Measurements from ENCODE around the gene USP48.

The USP48 gene

DNA sequence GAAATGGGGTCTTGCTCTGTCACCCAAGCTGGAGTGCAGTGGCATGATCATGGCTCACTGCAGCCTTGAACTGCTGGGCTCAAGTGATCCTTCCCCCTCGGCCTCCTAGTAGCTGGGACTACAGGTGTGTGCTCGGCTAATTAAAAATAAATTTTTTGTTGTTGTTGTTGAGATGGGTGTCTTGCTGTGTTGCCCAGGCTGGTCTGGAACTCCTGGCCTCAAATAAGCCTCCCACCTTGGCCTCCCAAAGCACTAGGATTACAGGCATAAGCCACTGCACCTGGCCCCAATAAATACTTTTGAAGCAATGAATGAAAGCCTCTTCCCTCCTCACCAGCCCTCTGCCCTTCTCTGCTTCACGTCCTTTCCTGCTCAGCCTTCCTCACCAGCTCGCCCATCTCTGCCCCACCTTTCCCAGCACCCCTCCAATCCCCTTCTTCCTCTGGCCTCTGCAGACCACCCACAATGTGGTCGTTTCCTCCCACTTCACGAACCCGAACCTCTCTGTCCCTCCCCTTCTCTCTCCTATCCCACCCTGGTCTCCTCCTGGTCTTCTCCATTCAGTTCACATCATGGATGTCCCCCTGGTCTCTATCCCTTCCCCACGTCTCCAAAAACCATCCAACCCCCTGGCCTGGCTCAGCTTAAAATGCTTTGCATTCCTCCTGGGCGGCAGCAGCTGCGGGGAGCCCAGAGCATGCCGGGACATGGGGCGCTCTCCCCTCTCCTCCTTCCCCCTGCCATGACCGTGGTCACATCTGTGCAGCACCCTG, 152.2 kb downstream of the USP48 start:
- POLR2A ChIA-PET: no interaction called here
- Histone ChIP-seq H3K27ac (ENCODE audit: extremely low read depth, low read depth, low read length) (no peak overlapping the region), H3K4me1 (ENCODE audit: control insufficient read depth, insufficient read depth, low read length) (no peaks in the 10 kb centered on the region; the same call in 1 of the 2 replicates)

DNA sequence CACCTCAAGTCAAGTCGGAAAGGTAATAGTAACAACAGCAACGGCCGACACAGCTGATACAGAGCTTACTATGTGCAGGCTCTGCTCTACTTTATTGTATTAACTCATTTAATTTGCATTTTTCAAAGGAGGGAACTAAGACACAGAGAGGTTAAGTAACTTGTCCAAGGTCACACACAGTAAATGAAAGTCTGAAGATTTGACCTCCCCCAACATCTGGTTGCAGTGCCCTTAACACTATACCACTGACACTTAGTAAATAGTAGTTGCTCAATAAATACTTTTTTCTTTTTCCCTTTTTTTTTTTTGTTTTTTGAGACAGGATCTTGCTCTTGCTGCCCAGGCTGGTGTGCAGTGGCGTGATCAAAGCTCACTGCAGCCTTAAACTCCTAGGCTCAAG, 153.0 kb downstream of the USP48 start:
- H3K9me3 ChIP-seq (ENCODE audit: control insufficient read depth, insufficient read depth, low read depth, low read length): no peaks in the 10 kb centered on the region
- no peak for TF ChIP-seq ZNF521 (tag by site-specific recombination; IDR thresholded peaks at IDR 0.05)
- peak; percentile 99 for TF ChIP-seq ZNF664 (tag by site-specific recombination; IDR thresholded peaks at IDR 0.05)
- no peak for TF ChIP-seq ZNF561 (tag by site-specific recombination; IDR thresholded peaks at IDR 0.05; ENCODE audit: borderline replicate concordance)
- TF ChIP-seq ZNF214 (tag by site-specific recombination; IDR thresholded peaks at IDR 0.05; ENCODE audit: borderline replicate concordance): no peak
- TF ChIP-seq, protein P1, sequence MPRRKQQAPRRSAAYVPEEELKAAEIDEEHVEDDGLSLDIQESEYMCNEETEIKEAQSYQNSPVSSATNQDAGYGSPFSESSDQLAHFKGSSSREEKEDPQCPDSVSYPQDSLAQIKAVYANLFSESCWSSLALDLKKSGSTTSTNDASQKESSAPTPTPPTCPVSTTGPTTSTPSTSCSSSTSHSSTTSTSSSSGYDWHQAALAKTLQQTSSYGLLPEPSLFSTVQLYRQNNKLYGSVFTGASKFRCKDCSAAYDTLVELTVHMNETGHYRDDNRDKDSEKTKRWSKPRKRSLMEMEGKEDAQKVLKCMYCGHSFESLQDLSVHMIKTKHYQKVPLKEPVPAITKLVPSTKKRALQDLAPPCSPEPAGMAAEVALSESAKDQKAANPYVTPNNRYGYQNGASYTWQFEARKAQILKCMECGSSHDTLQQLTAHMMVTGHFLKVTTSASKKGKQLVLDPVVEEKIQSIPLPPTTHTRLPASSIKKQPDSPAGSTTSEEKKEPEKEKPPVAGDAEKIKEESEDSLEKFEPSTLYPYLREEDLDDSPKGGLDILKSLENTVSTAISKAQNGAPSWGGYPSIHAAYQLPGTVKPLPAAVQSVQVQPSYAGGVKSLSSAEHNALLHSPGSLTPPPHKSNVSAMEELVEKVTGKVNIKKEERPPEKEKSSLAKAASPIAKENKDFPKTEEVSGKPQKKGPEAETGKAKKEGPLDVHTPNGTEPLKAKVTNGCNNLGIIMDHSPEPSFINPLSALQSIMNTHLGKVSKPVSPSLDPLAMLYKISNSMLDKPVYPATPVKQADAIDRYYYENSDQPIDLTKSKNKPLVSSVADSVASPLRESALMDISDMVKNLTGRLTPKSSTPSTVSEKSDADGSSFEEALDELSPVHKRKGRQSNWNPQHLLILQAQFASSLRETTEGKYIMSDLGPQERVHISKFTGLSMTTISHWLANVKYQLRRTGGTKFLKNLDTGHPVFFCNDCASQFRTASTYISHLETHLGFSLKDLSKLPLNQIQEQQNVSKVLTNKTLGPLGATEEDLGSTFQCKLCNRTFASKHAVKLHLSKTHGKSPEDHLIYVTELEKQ (tag by site-specific recombination; IDR thresholded peaks at IDR 0.05; ENCODE audit: borderline replicate concordance): no peak
- H3K27ac ChIP-seq (ENCODE audit: extremely low read depth, low read depth, low read length): no peak overlapping the region
- no peaks in the 10 kb centered on the region; the same call in 1 of the 2 replicates for H3K4me1 ChIP-seq (ENCODE audit: control insufficient read depth, insufficient read depth, low read length)
- H3K36me3 ChIP-seq (ENCODE audit: control insufficient read depth in 2 of 2, insufficient read depth in 1 of 2, low read length in 2 of 2): no peaks in the 10 kb centered on the region
- ChIA-PET POLR2A (no interaction called here), CTCF (no interaction called here)
- H3K4me3 ChIP-seq (ENCODE audit: low read depth, low read length): no peak overlapping the region

More for the DNA sequence above, 152.2 kb downstream of the USP48 start:
- CTCF ChIA-PET: no interaction called here
- Histone ChIP-seq H3K9me3 (ENCODE audit: control insufficient read depth, insufficient read depth, low read depth, low read length) (no peaks in the 10 kb centered on the region), H3K36me3 (ENCODE audit: control insufficient read depth in 2 of 2, insufficient read depth in 1 of 2, low read length in 2 of 2) (no peaks in the 10 kb centered on the region), H3K4me3 (ENCODE audit: low read depth, low read length) (no peak overlapping the region)
- no peak for TF ChIP-seq ZNF423 (tag by site-specific recombination; IDR thresholded peaks at IDR 0.05)
- no peak for TF ChIP-seq ZNF596 (tag by site-specific recombination; IDR thresholded peaks at IDR 0.05)
- TF ChIP-seq ZNF701 (tag by site-specific recombination; IDR thresholded peaks at IDR 0.05): no peak
- TF ChIP-seq ZNF121 (tag by site-specific recombination; IDR thresholded peaks at IDR 0.05): peak; percentile 59
- no peak for TF ChIP-seq ZNF324 (tag by site-specific recombination; IDR thresholded peaks at IDR 0.05)
- TF ChIP-seq ZFP41 (tag by site-specific recombination; IDR thresholded peaks at IDR 0.05; ENCODE audit: borderline replicate concordance): no peak
- no peak for TF ChIP-seq ZNF114 (tag by site-specific recombination; IDR thresholded peaks at IDR 0.05)
- no peak for TF ChIP-seq ZNF777 (tag by site-specific recombination; IDR thresholded peaks at IDR 0.05; ENCODE audit: borderline replicate concordance)
- TF ChIP-seq, protein P2, sequence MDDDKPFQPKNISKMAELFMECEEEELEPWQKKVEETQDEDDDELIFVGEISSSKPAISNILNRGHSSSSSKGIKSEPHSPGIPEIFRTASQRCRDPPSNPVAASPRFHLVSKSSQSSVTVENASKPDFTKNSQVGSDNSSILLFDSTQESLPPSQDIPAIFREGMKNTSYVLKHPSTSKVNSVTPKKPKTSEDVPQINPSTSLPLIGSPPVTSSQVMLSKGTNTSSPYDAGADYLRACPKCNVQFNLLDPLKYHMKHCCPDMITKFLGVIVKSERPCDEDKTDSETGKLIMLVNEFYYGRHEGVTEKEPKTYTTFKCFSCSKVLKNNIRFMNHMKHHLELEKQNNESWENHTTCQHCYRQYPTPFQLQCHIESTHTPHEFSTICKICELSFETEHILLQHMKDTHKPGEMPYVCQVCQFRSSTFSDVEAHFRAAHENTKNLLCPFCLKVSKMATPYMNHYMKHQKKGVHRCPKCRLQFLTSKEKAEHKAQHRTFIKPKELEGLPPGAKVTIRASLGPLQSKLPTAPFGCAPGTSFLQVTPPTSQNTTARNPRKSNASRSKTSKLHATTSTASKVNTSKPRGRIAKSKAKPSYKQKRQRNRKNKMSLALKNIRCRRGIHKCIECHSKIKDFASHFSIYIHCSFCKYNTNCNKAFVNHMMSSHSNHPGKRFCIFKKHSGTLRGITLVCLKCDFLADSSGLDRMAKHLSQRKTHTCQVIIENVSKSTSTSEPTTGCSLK (tag by site-specific recombination; IDR thresholded peaks at IDR 0.05): no peak
- no peak for TF ChIP-seq KLF10 (tag by site-specific recombination; IDR thresholded peaks at IDR 0.05)
- TF ChIP-seq ZNF610 (tag by site-specific recombination; IDR thresholded peaks at IDR 0.05; ENCODE audit: borderline replicate concordance): no peak
- TF ChIP-seq SP2 (tag by site-specific recombination; IDR thresholded peaks at IDR 0.05): peak; percentile 51
- TF ChIP-seq ZBTB17 (tag by site-specific recombination; IDR thresholded peaks at IDR 0.05): no peak
- TF ChIP-seq ZNF571 (tag by site-specific recombination; IDR thresholded peaks at IDR 0.05): no peak
- TF ChIP-seq ZBTB20 (tag by site-specific recombination; IDR thresholded peaks at IDR 0.05): no peak
